Measurements from ENCODE around the gene TECR.
"Not testable (repeated sequence)": the region's sequence is repeated elsewhere in the genome, so short reads cannot be mapped to it uniquely, and the experiment has no call there.

TECR gene

DNA sequence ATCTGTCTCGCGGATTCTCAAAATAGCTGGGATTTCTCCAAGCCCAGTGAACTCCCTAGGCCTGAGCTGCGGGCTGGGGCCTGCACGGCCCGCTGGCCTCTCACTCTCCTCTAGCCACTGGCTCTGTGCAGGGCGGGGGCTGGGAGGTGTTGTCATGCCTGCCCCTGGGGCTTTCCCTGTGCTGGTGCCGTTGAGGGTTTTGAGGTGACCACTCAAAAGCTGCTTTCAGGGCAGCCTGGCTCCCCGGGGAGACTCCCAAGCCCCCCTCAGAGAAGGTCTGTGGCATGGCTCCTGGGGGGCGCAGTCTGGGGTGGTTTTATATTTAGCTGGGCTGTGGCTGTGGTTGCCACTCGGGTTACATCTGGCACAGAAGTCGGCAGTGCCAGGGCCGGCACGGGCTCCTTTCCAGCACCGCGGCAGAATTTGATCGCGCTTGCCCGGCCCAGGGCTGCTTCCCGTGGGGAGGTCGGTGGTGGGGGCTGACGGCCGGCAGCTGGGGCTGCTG lies 32.5 kb downstream of the TECR start:
- DNase-seq (ENCODE audit: low read depth): no peak
- no peak for TF ChIP-seq CTCF (IDR thresholded peaks at IDR 0.05; ENCODE audit: control insufficient read depth, extremely low read depth, insufficient read depth)
- no peak overlapping the region for H3K4me3 ChIP-seq (ENCODE audit: low read depth, low read length)

GRCh38 chr19:14562660-14563589 lies 33.5 kb downstream of the TECR start:
- no peak for DNase-seq (ENCODE audit: low read depth)
- no peak overlapping the region for H3K4me3 ChIP-seq (ENCODE audit: low read depth, low read length)
- no peak for TF ChIP-seq CTCF (IDR thresholded peaks at IDR 0.05; ENCODE audit: control insufficient read depth, extremely low read depth, insufficient read depth)

DNA sequence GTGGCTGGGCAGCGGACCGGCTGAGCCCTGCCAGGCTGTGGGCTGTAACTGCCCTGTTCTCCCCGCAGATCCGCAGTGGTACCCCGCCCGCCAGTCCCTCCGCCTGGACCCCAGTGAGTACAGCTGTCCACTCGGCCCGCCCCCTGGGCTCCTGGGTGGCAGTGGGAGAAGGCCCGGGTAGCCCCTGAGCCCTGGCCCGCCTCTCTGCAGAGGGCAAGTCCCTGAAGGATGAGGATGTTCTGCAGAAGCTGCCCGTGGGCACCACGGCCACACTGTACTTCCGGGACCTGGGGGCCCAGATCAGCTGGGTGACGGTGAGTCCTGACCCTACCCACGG lies 34.2 kb downstream of the TECR start:
- no peak overlapping the region for H3K4me3 ChIP-seq (ENCODE audit: low read depth, low read length)
- DNase-seq (ENCODE audit: low read depth): no peak
- TF ChIP-seq CTCF (IDR thresholded peaks at IDR 0.05; ENCODE audit: control insufficient read depth, extremely low read depth, insufficient read depth): no peak

GRCh38 chr19:14563989-14564651 lies 34.7 kb downstream of the TECR start:
- DNase-seq (ENCODE audit: low read depth): no peak
- no peak for TF ChIP-seq CTCF (IDR thresholded peaks at IDR 0.05; ENCODE audit: control insufficient read depth, extremely low read depth, insufficient read depth)
- no peak overlapping the region for H3K4me3 ChIP-seq (ENCODE audit: low read depth, low read length)

DNA sequence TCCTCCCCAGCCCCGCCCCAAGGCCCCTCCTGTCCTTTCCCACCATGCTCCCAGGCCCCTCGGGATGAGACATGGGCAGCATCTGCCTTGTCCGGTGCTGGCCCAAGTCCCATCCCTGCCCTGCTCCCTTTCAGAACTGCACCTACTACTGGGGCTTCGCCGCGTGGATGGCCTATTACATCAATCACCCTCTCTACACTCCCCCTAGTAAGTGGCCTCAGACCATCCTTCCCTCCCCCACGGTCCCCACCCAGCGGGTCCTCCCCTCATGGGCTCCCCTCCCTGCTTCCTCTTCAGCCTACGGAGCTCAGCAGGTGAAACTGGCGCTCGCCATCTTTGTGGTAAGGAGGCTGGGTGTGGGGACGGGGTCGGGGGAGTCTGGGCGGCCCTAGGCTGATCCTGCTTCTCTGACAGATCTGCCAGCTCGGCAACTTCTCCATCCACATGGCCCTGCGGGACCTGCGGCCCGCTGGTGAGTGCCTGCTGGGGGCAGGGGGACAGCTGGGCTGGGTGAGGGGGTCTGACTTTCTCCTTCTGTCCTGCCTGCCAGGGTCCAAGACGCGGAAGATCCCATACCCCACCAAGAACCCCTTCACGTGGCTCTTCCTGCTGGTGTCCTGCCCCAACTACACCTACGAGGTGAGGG lies 35.4 kb downstream of the TECR start:
- H3K4me3 ChIP-seq (ENCODE audit: low read depth, low read length); DNase-seq (ENCODE audit: low read depth): not testable (repeated sequence)

- DNase-seq (ENCODE audit: low read depth): no peak
- H3K4me3 ChIP-seq (ENCODE audit: low read depth, low read length): no peak overlapping the region
- TF ChIP-seq CTCF (IDR thresholded peaks at IDR 0.05; ENCODE audit: control insufficient read depth, extremely low read depth, insufficient read depth): no peak
Measured at GRCh38 chr19:14565298-14565679, 35.9 kb downstream of the TECR start.

All from LNCaP clone FGC (cell line).